ENCODE measurements around the gene TCEA2.

Gene TCEA2

GRCh38 chr20:64065062-64065973 is 2.3 kb downstream of the TCEA2 start:
- no peak for DNase-seq (ENCODE audit: low read depth, low spot score)

- no peak for DNase-seq (ENCODE audit: low read depth, low spot score)
Observed at GRCh38 chr20:64065974-64066343, 3.0 kb downstream of the TCEA2 start.

GRCh38 chr20:64067005-64067632 is 4.1 kb downstream of the TCEA2 start:
- no peak for DNase-seq (ENCODE audit: low read depth, low spot score)

GRCh38 chr20:64067733-64068307 is 4.8 kb downstream of the TCEA2 start:
- no peak for DNase-seq (ENCODE audit: low read depth, low spot score)

- DNase-seq (ENCODE audit: low read depth, low spot score), result no peak
Observed at GRCh38 chr20:64068386-64069208, 5.6 kb downstream of the TCEA2 start.

GRCh38 chr20:64069209-64069613 is 6.2 kb downstream of the TCEA2 start:
- DNase-seq (ENCODE audit: low read depth, low spot score), result no peak

- no peak for DNase-seq (ENCODE audit: low read depth, low spot score)
Observed at GRCh38 chr20:64069614-64070243, 6.7 kb downstream of the TCEA2 start.

GRCh38 chr20:64070244-64070993 is 7.4 kb downstream of the TCEA2 start:
- no peak for DNase-seq (ENCODE audit: low read depth, low spot score)

- no peak for DNase-seq (ENCODE audit: low read depth, low spot score)
Observed at GRCh38 chr20:64071341-64072332, 8.6 kb downstream of the TCEA2 start.

GRCh38 chr20:64072498-64073063 is 9.6 kb downstream of the TCEA2 start:
- no peak for DNase-seq (ENCODE audit: low read depth, low spot score)

- no peak for DNase-seq (ENCODE audit: low read depth, low spot score)
Observed at GRCh38 chr20:64073476-64074183, 10.6 kb downstream of the TCEA2 start.

GRCh38 chr20:64074184-64074789 is 11.3 kb downstream of the TCEA2 start:
- DNase-seq (ENCODE audit: low read depth, low spot score), result no peak

- DNase-seq (ENCODE audit: low read depth, low spot score), result no peak
Observed at GRCh38 chr20:64074963-64075362, 12.0 kb downstream of the TCEA2 start.

GRCh38 chr20:64075556-64075955 is 12.6 kb downstream of the TCEA2 start:
- no peak for DNase-seq (ENCODE audit: low read depth, low spot score)

GRCh38 chr20:64076061-64076997 is 13.3 kb downstream of the TCEA2 start:
- no peak for DNase-seq (ENCODE audit: low read depth, low spot score)

- no peak for DNase-seq (ENCODE audit: low read depth, low spot score)
Observed at GRCh38 chr20:64077094-64077493, 14.1 kb downstream of the TCEA2 start.

- DNase-seq (ENCODE audit: low read depth, low spot score), result no peak
Observed at GRCh38 chr20:64077541-64077875, 14.5 kb downstream of the TCEA2 start.

Data from smooth muscle cell of the brain vasculature (primary cell).